ENCODE data around the gene SORCS2. TPM values are rescaled to one million over a fixed set of nuclear protein-coding genes. Genes with fewer than 3 reads are reported as not detected.

Gene SORCS2
- total and polyA plus RNA-seq, 2 of the 8 experiments (the other 6 are each of a cell fraction or from before 2014, with no cell fraction given): 0.36 to 1.8 TPM

DNA sequence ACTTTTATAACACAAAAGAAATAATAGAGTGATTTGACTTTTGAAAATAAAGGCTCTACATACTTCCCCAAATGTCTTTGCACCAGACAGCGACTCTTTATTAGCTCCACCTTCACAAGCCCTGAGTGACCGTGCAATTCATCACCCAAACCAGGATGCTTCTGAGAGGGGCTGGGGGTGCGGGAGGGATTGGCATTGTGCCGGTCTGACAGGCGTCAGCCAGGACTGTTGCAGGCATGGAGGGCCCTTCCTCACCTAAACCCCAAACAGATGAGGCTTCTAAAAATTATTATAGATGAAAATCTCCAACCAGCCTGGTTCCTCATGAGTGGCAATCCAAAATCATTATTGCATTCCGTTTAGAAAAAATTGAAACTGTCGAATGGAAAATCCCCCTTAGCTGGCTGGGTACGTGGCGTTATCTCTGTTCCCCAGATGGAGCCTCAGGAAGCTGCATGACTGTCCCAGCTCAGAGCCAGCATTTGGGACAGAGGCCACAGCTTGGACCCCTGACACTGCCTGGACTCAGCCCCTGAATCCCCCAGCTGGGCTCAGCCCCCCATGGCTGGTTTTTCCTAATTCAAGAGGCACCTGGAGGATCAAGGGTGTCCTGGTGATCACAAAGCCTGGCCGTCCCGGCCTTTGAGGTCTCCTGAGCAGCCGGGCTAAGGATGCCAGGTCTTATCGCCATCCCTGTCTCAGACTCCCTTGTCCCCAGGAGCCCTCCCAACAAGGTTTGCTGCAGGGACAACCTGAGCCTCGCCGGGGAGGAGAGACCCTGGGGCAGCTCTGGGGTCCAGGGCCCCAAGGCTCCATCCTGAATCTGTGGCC lies 60.4 kb downstream of the SORCS2 start (continued):
- TF ChIP-seq, protein P1, sequence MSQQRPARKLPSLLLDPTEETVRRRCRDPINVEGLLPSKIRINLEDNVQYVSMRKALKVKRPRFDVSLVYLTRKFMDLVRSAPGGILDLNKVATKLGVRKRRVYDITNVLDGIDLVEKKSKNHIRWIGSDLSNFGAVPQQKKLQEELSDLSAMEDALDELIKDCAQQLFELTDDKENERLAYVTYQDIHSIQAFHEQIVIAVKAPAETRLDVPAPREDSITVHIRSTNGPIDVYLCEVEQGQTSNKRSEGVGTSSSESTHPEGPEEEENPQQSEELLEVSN (IDR thresholded peaks at IDR 0.05): no peak
- TF ChIP-seq KDM4A (IDR thresholded peaks at IDR 0.05; ENCODE audit: low read depth, low read length, severe bottlenecking) (no peak), POLR2AphosphoS5 (IDR thresholded peaks at IDR 0.05; ENCODE audit: low read depth, low read length) (no peak), TEAD4 (IDR thresholded peaks at IDR 0.05; ENCODE audit: low read depth, low read length) (no peak)
